Endothelial cell (in vitro differentiated cells): Measurements from ENCODE around the gene CHMP6. TPM values are rescaled to one million over a fixed set of nuclear protein-coding genes. Genes with fewer than 3 reads are reported as not detected.

Source experiments
- DNase-seq: peaks from one replicate; pipeline ENCODE4 v3.0.0; 2021; ENCODE audit warnings: low spot score
- H3K27ac Mint-ChIP-seq: one replicate; pipeline ENCODE4 v1.8.0; 2021; ENCODE audit warnings: mixed read lengths, inconsistent platforms; ENCODE audit not compliant: unreplicated experiment
- H3K27me3 Mint-ChIP-seq: one replicate; pipeline ENCODE4 v1.8.0; 2021; ENCODE audit warnings: mild to moderate bottlenecking, moderate library complexity, mixed read lengths, inconsistent platforms; ENCODE audit not compliant: unreplicated experiment
- H3K36me3 Mint-ChIP-seq: one replicate; pipeline ENCODE4 v1.8.0; 2021; ENCODE audit warnings: mild to moderate bottlenecking, low read depth, mixed read lengths, inconsistent platforms; ENCODE audit not compliant: unreplicated experiment
- H3K4me1 Mint-ChIP-seq: one replicate; pipeline ENCODE4 v1.8.0; 2021; ENCODE audit warnings: mild to moderate bottlenecking, mixed read lengths, inconsistent platforms; ENCODE audit not compliant: unreplicated experiment
- H3K4me3 Mint-ChIP-seq: one replicate; pipeline ENCODE4 v1.8.0; 2021; ENCODE audit warnings: mild to moderate bottlenecking, mixed read lengths, inconsistent platforms; ENCODE audit not compliant: unreplicated experiment
- H3K9me3 Mint-ChIP-seq: one replicate; pipeline ENCODE4 v1.8.0; 2021; ENCODE audit warnings: mixed read lengths, inconsistent platforms; ENCODE audit not compliant: unreplicated experiment
- CTCF ChIP-seq: fragments of 200-600 bp; sonication (generic); IDR thresholded peaks from one replicate; pipeline ENCODE4 v1.5.0; 2021; ENCODE audit warnings: antibody characterized with exemption; ENCODE audit not compliant: unreplicated experiment
- total RNA-seq: library from RNA; stranded (reverse); fragmentation: NEBNext Ultra II Directional; extraction: Animal tissue kit (Norgen Biotek cat#: 25700); gene quantifications from one replicate; pipeline ENCODE4 v1.2.1, GENCODE V29; 2021; ENCODE audit not compliant: unreplicated experiment

The CHMP6 gene
- total RNA-seq, 1 donor from 2014 or later, result 34.3 TPM

DNA sequence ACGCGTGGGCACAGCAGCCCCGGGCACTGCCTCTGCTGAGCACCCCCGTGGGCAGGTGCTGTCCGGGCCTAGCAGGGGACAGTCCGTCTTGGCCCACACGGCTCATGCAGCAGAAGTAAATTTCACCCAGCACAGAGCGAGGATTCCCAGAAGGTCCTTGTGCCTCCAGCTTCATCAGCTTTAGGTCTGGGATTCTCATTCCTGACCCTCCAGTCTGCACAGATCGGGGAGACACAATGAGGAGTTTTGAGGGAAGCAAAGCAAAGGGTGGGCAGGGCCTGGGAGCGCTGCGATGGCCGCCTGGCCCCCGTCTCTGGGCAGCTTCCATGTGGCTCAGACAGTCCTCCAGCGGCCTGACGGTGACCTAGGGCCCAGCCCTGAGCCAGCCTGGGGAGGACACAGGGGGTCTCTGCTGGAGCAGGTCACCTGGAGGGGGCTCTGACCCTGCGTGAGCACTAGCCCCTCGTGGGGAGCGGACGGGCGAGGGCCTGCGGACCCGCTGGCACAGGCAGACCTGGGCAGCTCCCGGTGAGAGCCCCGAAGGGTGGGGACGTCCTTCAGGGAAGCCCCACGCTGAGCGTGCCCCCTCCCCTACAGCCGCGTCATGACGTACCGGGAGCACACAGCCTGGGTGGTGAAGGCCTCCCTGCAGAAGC is 30.7 kb upstream of the CHMP6 start:
- TF ChIP-seq CTCF, result no peak
- H3K27me3 Mint-ChIP-seq, result peaks cover 4% of the 10 kb centered on the region
- DNase-seq, result no peak

DNA sequence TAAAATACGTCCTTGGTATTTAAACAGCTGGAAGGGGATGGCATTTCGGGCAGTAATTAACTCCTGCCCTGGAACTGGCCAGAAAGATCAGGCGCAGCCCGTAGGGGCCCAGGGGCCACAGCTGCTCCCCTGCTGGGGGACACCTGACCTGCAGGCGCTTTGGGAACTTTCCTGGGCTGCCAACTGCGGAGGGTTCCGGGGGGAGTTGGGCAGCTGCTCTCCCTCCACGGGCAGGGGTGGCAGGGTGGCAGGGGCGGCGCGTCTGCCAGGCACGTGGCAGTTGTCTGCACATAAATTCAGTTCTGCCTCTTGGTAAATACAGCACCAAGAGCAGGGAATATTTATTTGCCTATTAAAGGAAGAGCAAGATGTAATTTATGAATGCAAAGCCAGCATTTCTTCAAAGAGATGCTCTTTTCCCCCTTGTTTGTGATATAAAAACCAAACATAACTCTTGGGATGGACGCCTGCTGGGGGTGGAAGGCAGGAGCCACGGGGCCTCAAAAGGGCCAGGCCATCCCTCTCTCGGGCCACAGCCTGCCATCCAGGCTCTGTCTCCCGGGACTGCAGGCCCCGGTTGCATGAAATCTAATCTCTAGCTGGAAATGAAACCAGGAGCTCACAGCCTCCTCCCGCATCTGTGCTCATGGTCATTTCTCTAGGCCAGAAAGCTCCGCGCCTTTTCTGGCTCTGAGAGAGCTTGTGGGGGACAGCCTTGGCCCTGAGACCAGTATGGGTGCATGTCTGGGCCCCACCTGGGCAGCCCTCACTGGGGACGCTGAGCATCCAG is 29.9 kb upstream of the CHMP6 start:
- H3K36me3 Mint-ChIP-seq, result peaks cover 5% of the 10 kb centered on the region
- no peaks in the 10 kb centered on the region for H3K9me3 Mint-ChIP-seq
- no peak for DNase-seq
- H3K4me1 Mint-ChIP-seq, result no peaks in the 10 kb centered on the region
- TF ChIP-seq CTCF, result no peak
- H3K4me3 Mint-ChIP-seq, result no peak overlapping the region
- H3K27me3 Mint-ChIP-seq, result peaks cover 4% of the 10 kb centered on the region
- no peak overlapping the region for H3K27ac Mint-ChIP-seq

More for the DNA sequence above, 30.7 kb upstream of the CHMP6 start:
- no peak overlapping the region for H3K27ac Mint-ChIP-seq
- no peak overlapping the region for H3K4me3 Mint-ChIP-seq
- H3K36me3 Mint-ChIP-seq, result peaks cover 5% of the 10 kb centered on the region
- H3K9me3 Mint-ChIP-seq, result no peaks in the 10 kb centered on the region
- no peaks in the 10 kb centered on the region for H3K4me1 Mint-ChIP-seq

DNA sequence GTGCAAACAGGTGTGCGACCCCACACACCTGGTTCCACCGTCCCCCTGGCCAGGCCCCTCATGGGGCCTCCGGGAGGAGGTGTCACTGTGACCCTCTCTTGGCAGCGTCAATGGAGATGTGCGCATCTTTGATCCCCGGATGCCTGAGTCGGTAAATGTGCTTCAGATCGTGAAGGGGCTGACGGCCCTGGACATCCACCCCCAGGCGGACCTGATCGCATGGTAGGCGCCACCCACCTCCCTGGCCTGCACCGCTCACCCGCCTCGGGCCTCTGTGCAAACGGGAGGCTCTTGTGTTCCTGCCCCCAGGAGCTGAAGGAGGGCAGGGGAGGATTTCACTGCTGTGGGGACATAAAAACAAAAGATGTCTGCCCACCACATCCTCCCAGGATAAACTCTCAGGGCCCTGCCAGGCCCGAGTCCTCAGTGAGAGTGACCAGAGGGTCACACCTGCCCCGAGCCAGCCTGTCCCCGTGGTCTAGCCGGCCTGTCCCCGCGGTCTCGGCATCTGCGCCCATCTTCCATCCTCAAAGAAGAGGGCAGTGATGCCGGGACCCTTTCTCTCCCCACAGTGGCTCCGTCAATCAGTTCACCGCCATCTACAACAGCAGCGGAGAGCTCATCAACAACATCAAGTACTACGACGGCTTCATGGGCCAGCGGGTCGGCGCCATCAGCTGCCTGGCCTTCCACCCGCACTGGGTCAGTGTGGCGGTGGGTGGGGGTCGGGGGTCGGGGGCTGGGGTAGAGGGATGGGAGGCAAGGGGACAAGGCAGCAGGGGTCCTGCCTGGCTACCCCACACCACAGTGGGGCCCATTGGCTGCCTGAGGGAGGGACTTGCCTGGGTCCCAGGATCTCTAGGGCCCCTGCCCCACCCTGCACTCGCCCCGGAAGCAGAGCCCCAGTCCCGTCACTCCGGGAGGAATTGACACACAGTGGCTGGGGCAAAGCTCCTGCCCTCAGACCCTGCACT is 29.0 kb upstream of the CHMP6 start:
- Mint-ChIP-seq H3K36me3 (peaks cover 5% of the 10 kb centered on the region), H3K4me1 (no peaks in the 10 kb centered on the region), H3K27me3 (peaks cover 4% of the 10 kb centered on the region), H3K9me3 (no peaks in the 10 kb centered on the region), H3K27ac (no peak overlapping the region), H3K4me3 (no peak overlapping the region)
- no peak for TF ChIP-seq CTCF
- DNase-seq, result no peak

DNA sequence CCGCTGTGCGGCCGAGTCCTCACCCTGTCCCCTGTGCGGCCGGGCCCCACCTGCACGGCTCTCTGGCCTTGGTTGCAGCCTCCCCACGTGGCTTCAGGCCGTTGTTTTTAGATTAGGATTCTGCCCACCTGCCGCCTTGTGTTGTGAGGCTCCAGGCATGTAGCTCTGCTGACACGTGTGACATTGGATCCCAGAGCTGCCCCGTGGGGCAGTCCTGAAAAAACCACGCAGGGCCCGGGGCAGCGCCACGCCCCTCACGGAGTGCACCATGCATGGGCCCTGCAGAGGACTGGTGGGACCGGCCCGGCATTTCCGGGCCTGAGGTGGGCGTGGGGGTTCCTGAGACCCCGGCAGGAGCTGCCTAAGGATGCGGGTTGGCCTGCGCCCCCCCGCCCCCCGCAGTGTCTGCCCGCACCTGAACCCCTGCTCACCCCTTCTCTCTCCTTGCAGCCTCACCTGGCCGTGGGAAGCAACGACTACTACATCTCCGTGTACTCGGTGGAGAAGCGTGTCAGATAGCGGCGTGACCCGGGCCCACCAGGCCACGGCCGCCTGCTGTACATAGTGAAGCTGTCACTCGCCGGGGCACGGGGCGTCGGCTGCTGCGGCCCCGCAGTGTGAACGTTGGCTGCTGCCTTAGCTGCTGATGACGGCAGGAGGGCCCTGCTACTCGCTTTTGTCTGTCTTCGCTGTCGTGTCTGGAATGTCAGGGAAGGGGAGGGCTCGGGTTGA is 27.7 kb upstream of the CHMP6 start:
- peaks cover 5% of the 10 kb centered on the region for H3K36me3 Mint-ChIP-seq
- H3K27ac Mint-ChIP-seq, result no peak overlapping the region
- no peak for DNase-seq
- TF ChIP-seq CTCF, result no peak
- no peaks in the 10 kb centered on the region for H3K4me1 Mint-ChIP-seq
- H3K27me3 Mint-ChIP-seq, result peaks cover 11% of the 10 kb centered on the region
- no peak overlapping the region for H3K4me3 Mint-ChIP-seq
- no peaks in the 10 kb centered on the region for H3K9me3 Mint-ChIP-seq
